T-helper 17 cell (primary cell): ENCODE results near the gene IRF5. TPM values are rescaled to one million over a fixed set of nuclear protein-coding genes. Genes with fewer than 3 reads are reported as not detected.

Experiments used
- ATAC-seq: fragments of 150-1000 bp; cut with Tn5 transposase; 2 replicates; pipeline ENCODE4 v1.10.0; 2021; ENCODE audit warnings: mild to moderate bottlenecking, moderate library complexity
- DNase-seq, 3 donors: peaks; one replicate each; pipeline versions ENCODE4 v3.0.0 to v3.0.0-alpha.2; 2020 to 2021
- H3K9me3 ChIP-seq: one replicate; pipeline ENCODE4 v1.7.0; 2013; ENCODE audit warnings: low read length, mild to moderate bottlenecking; ENCODE audit not compliant: control insufficient read depth, poor library complexity, severe bottlenecking
- H3K27ac Mint-ChIP-seq: one replicate; pipeline ENCODE4 v1.8.0; 2022; ENCODE audit warnings: mild to moderate bottlenecking, moderate library complexity, mixed read lengths
- H3K27me3 Mint-ChIP-seq: one replicate; pipeline ENCODE4 v1.8.0; 2022; ENCODE audit warnings: mixed read lengths
- H3K36me3 Mint-ChIP-seq: one replicate; pipeline ENCODE4 v1.8.0; 2022; ENCODE audit warnings: low read depth, mixed read lengths
- H3K4me1 Mint-ChIP-seq: one replicate; pipeline ENCODE4 v1.8.0; 2022; ENCODE audit warnings: mild to moderate bottlenecking, mixed read lengths
- H3K4me3 Mint-ChIP-seq: one replicate; pipeline ENCODE4 v1.8.0; 2022; ENCODE audit warnings: mild to moderate bottlenecking, moderate library complexity, mixed read lengths
- total RNA-seq, 4 donors: library from RNA in 2 of 4; stranded (reverse) in 2 of 4; gene quantifications; one replicate each; pipeline ENCODE4 v1.2.3 and lab custom pipeline; 2022 to 2026

The IRF5 gene
- total RNA-seq, 2 donors from 2014 or later = 12.5 to 13.6 TPM

GRCh38 chr7:128932862-128933179 lies 4.9 kb upstream of the IRF5 start:
- ATAC-seq (no peak), DNase-seq (no peak)
- H3K27me3 Mint-ChIP-seq = no peaks in the 10 kb centered on the region
- peak overlapping the region; percentile 37 for H3K27ac Mint-ChIP-seq
- H3K4me1 Mint-ChIP-seq = peaks cover 18% of the 10 kb centered on the region
- no peaks in the 10 kb centered on the region for H3K9me3 ChIP-seq
- peak overlapping the region; percentile 88 for H3K4me3 Mint-ChIP-seq
- peaks cover 6% of the 10 kb centered on the region for H3K36me3 Mint-ChIP-seq

- Mint-ChIP-seq H3K27me3 (no peaks in the 10 kb centered on the region), H3K4me1 (peaks cover 18% of the 10 kb centered on the region), H3K27ac (peak overlapping the region; percentile 37), H3K36me3 (peaks cover 6% of the 10 kb centered on the region), H3K4me3 (peak overlapping the region; percentile 88)
- ATAC-seq = peak; percentile 90
- no peak for DNase-seq
- H3K9me3 ChIP-seq = no peaks in the 10 kb centered on the region
These were observed 4.4 kb upstream of the IRF5 start for GRCh38 chr7:128933180-128933891.

- Mint-ChIP-seq H3K27ac (no peak overlapping the region), H3K27me3 (no peaks in the 10 kb centered on the region), H3K4me3 (no peak overlapping the region), H3K36me3 (peaks cover 6% of the 10 kb centered on the region), H3K4me1 (peaks cover 21% of the 10 kb centered on the region)
- DNase-seq = no peak
- H3K9me3 ChIP-seq = no peaks in the 10 kb centered on the region
- ATAC-seq = no peak
These were observed 3.1 kb upstream of the IRF5 start for GRCh38 chr7:128934361-128935341.

- no peak for ATAC-seq
- no peaks in the 10 kb centered on the region for H3K27me3 Mint-ChIP-seq
- no peak overlapping the region for H3K4me3 Mint-ChIP-seq
- no peak overlapping the region for H3K27ac Mint-ChIP-seq
- H3K9me3 ChIP-seq = no peaks in the 10 kb centered on the region
- H3K36me3 Mint-ChIP-seq = peaks cover 6% of the 10 kb centered on the region
- DNase-seq = no peak
- peaks cover 25% of the 10 kb centered on the region for H3K4me1 Mint-ChIP-seq
These were observed 2.4 kb upstream of the IRF5 start for GRCh38 chr7:128935342-128935730.

GRCh38 chr7:128936798-128937197 lies 929 bp upstream of the IRF5 start:
- Mint-ChIP-seq H3K27me3 (no peaks in the 10 kb centered on the region), H3K4me3 (peak overlapping the region; percentile 92), H3K27ac (peak overlapping the region; percentile 75), H3K36me3 (peaks cover 6% of the 10 kb centered on the region), H3K4me1 (peaks cover 37% of the 10 kb centered on the region)
- DNase-seq (no peak), ATAC-seq (no peak)
- no peaks in the 10 kb centered on the region for H3K9me3 ChIP-seq

- H3K36me3 Mint-ChIP-seq = peaks cover 6% of the 10 kb centered on the region
- H3K27ac Mint-ChIP-seq = peak overlapping the region; percentile 75
- H3K27me3 Mint-ChIP-seq = no peaks in the 10 kb centered on the region
- H3K4me3 Mint-ChIP-seq = peak overlapping the region; percentile 92
- ATAC-seq (no peak), DNase-seq (no peak)
- no peaks in the 10 kb centered on the region for H3K9me3 ChIP-seq
- H3K4me1 Mint-ChIP-seq = peaks cover 37% of the 10 kb centered on the region
These were observed 468 bp upstream of the IRF5 start for GRCh38 chr7:128937271-128937646.

GRCh38 chr7:128938544-128939074 lies 882 bp downstream of the IRF5 start:
- no peaks in the 10 kb centered on the region for H3K27me3 Mint-ChIP-seq
- no peaks in the 10 kb centered on the region for H3K9me3 ChIP-seq
- no peak for DNase-seq
- H3K27ac Mint-ChIP-seq = peak overlapping the region; percentile 95
- peak overlapping the region; percentile 99 for H3K4me3 Mint-ChIP-seq
- H3K36me3 Mint-ChIP-seq = peaks cover 4% of the 10 kb centered on the region
- peaks cover 29% of the 10 kb centered on the region for H3K4me1 Mint-ChIP-seq
- ATAC-seq = peak; percentile 45

- Mint-ChIP-seq H3K36me3 (peaks cover 4% of the 10 kb centered on the region), H3K4me1 (peaks cover 28% of the 10 kb centered on the region), H3K27me3 (no peaks in the 10 kb centered on the region), H3K4me3 (peak overlapping the region; percentile 99), H3K27ac (peak overlapping the region; percentile 95)
- DNase-seq = no peak
- peak; percentile 81 for ATAC-seq
- H3K9me3 ChIP-seq = no peaks in the 10 kb centered on the region
These were observed 1.5 kb downstream of the IRF5 start for GRCh38 chr7:128939075-128939860.

- Mint-ChIP-seq H3K4me1 (peaks cover 28% of the 10 kb centered on the region), H3K36me3 (peaks cover 4% of the 10 kb centered on the region), H3K27me3 (no peaks in the 10 kb centered on the region), H3K4me3 (peak overlapping the region; percentile 99), H3K27ac (peak overlapping the region; percentile 95)
- DNase-seq (no peak), ATAC-seq (no peak)
- no peaks in the 10 kb centered on the region for H3K9me3 ChIP-seq
These were observed 2.2 kb downstream of the IRF5 start for GRCh38 chr7:128939861-128940410.

GRCh38 chr7:128940494-128941322 lies 3.0 kb downstream of the IRF5 start:
- H3K9me3 ChIP-seq = no peaks in the 10 kb centered on the region
- Mint-ChIP-seq H3K4me1 (peaks cover 28% of the 10 kb centered on the region), H3K4me3 (peak overlapping the region; percentile 88), H3K36me3 (peaks cover 4% of the 10 kb centered on the region), H3K27ac (peak overlapping the region; percentile 95), H3K27me3 (no peaks in the 10 kb centered on the region)
- peak; percentile 29 for ATAC-seq
- DNase-seq = no peak

- no peak for DNase-seq
- peak overlapping the region; percentile 95 for H3K27ac Mint-ChIP-seq
- no peaks in the 10 kb centered on the region for H3K9me3 ChIP-seq
- no peak for ATAC-seq
- H3K4me1 Mint-ChIP-seq = peaks cover 28% of the 10 kb centered on the region
- peak overlapping the region; percentile 88 for H3K4me3 Mint-ChIP-seq
- H3K27me3 Mint-ChIP-seq = no peaks in the 10 kb centered on the region
- H3K36me3 Mint-ChIP-seq = peaks cover 4% of the 10 kb centered on the region
These were observed 3.7 kb downstream of the IRF5 start for GRCh38 chr7:128941323-128941890.
